NCI-H526 (cell line): Measurements from ENCODE around the gene CKAP5.
A peak's percentile ranks its signal among the peaks of the same experiment; 100 is the strongest.
"Not testable (repeated sequence)": the region's sequence is repeated elsewhere in the genome, so short reads cannot be mapped to it uniquely, and the experiment has no call there.

Experiments used
- DNase-seq, 2 experiments: peaks; one replicate each; lab custom pipeline; 2025; lab: John Stamatoyannopoulos, UW

CKAP5 gene

DNA sequence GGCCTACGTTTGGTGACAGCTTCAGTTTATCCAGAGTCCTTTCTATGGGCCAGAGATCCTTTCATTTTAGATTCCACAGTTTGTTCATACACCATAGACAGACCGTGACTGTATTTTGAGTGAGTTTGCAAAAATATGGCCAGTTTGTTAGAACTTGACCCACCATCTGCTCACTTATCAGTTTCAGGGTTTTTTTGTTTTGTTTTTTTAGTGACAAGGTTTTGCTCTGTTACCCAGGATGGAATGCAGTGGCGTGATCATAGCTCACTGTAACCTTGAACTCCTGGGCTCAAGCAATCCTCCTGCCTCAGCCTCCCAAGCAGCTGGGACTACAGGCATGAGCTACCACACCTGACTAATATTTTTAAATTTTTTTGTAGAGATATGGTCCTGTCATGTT is 9.1 kb upstream of the CKAP5 start:
- no peak for DNase-seq

DNA sequence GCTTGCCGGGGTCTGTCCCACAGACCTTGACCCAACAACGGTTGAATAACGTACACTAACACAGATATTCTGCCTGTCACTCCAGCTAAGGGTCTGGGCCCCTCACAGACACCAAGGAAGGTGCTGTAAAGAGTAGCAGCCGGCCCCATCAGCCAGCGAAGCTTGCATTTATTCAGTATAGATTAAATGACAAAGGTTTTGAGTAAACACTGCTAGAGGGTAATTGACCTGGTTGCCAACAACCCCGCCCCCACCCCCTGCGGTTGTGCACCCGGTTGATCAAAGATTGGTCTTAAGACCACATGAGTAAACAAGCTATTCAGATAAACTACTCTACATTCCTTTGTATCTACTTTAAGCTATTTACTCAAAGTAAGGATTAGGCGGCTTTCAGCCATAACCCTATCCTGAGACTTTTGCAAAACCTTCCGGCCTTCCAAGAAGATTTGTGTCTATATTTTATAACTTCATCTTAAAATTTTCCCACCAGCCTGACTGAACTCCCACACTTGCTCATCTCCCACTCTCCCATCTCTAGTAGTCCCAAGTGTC is 4.8 kb upstream of the CKAP5 start:
- DNase-seq, result no peak

DNA sequence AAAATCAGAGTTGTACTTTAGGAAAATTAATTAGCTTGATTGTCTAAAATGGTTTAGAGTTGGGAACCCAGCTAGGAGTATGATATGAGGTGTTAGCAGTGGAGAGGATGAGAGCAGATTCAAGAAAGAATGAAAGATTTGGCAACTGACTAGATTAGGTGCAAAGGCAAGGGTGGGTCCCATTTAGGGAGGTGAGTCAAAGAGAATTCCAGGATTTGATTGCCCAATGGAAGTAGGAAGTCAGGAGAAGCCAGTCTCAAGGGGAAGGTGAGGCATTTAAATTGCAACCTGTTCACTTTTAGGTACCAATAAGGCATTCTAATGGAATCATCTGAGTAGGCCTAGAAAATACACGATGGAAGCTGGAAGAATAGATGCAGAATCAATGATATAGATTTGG is 3.6 kb upstream of the CKAP5 start:
- no peak for DNase-seq

DNA sequence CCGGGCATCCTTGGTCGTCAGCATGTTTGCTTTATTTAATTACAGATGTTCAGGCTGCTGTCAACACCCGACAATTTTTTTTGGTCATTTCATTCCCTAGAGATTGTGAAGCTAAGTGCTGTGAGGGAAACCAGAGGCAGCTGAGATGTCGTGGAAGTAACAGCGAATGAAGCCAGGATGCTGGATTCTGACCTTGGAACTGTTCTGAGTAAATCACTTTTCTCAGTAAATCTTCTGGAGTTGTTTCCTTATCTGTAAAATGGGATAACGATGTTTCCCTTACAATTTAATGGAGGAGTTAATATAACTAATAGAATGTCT is 390 bp upstream of the CKAP5 start:
- no peak for DNase-seq

DNA sequence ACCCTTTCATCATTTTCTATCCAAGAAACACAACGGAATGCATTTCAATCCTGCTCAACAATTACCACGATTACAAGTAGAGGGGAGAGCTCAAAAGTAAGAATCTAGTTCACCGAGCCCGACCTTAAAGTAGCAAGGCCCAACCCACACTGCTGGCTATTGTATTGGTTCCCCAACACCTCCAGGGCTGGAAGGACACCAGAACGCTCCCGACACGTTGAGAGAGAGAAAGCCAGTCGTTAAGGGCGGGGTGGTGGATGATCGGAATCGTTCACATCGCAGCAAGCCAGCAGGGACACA is 690 bp downstream of the CKAP5 start:
- no peak for DNase-seq

DNA sequence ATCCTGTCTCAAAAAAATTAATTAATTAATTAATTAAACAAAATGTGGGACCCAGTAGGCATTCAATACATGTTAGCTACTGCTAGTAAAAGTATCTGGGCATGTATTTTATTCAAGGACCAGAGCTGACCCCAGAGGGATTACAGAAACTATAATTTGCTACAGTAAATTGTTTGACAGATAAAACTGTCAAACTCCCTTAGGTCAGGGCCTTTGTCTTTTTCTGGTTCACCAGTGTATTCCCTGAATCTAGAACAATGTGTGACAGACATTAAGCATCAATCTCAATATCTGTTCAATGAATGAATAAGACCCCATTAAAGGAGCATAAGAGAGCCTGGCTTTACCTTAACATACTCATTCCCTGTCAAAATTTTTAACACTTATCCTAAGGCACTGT is 6.0 kb downstream of the CKAP5 start:
- DNase-seq, result no peak

DNA sequence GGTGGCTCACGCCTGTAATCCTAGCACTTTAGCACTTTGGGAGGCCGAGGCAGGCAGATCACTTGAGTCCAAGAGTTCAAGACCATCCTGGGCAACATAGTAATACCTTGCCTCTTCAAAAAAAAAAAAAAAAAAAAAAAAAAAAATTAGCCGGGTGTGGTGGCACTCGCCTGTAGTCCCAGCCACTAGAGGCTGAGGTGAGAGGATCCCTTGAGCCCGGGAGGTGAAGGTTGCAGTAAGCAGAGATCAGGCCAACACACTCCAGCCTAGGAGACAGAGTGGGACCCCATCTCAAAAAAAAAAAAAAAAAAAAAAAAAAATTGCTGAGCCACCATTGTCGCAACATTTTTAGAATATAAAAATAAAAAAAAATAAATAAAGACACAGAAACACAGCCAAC is 7.6 kb downstream of the CKAP5 start:
- no peak for DNase-seq

DNA sequence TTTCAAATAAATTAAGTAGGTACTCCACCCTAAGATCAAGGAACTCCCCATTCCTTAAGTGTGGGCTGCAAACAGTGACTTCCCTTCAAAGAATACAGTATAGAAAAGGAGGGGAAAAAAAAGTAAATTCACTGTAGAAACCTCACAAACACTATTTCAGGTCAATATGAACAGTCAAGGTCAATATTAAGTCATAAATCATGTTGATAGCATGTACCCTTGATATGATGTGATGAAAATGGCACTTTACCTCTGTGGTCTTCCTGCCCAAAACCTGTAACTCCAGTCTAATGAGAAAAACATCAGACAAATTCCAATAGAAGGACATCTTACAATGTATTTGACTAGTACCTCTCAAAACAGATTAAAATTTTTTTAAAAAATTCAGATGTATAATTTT is 8.2 kb downstream of the CKAP5 start:
- no peak for DNase-seq

DNA sequence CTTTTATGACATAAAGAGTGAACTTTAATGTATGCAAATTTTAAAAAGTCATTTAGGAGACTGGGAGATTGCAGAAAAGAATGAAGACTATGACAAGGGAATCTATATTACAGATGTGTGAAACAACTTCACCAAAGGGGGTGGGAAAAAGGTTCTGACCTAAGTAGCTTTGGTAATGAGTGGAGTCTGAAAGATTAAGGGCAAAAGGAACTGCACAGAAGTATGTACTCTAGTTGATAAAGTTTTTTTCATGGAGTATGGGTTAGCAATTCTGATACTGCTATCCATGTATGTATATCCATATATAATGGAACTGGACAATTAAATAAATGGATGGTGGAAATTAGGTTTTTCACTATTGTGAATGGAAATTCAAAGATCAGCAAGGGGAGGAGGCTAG is 9.2 kb downstream of the CKAP5 start:
- no peak for DNase-seq

DNA sequence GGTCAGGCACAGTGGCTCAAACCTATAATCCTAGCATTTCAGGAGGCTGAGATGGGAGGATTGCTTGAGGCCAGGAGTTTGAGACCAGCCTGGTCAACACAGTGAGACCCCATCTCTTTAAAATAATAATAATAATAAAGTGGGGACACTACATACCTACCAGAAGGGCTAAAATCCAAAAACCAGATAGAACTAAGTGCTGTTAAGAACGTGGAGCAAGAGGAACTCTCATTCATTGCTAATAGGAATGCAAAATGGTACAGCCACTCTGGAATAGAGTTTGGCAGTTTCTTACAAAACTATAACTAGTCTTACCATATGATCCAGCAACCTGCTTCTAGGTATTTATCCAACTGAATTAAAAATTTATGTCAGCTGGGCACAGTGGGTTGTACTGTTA is 9.6 kb downstream of the CKAP5 start:
- DNase-seq, result no peak

DNA sequence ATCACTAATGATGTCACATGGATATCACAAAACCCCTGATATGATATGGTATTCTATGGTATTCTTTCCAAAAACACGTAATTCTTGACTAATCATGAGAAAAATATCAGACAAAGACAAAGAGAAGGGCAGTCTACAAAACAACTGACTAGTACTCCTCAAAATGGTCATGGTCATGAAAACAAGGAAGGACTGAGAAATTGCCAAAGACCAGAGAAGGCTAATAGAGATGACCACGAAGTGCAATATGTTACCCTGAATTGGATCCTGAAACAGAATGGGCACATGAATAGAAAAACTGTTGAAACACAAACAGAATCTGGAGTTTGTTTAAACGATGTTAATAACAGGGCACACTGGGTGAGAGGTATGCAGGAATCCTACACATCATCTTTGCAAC is 10.2 kb downstream of the CKAP5 start:
- DNase-seq, result no peak

DNA sequence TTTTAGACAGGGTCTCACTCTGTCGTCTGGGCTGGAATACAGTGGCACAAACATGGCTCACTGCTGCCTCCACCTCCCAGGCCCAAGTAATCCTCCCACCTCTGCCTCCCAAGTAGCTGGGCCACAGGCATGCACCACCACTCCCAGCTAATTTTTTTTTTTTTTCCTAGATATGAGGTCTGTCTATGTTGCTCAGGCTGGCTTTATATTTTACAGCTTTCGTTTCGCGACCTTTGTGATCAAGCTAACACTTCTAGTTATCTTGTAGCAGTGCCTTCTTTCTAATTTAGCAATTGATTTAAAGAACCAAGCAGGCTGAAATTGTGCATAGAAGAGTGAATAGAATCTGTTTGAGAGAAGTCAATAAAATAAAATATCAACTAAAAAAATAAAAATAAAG is 11.3 kb downstream of the CKAP5 start:
- DNase-seq, result no peak

DNA sequence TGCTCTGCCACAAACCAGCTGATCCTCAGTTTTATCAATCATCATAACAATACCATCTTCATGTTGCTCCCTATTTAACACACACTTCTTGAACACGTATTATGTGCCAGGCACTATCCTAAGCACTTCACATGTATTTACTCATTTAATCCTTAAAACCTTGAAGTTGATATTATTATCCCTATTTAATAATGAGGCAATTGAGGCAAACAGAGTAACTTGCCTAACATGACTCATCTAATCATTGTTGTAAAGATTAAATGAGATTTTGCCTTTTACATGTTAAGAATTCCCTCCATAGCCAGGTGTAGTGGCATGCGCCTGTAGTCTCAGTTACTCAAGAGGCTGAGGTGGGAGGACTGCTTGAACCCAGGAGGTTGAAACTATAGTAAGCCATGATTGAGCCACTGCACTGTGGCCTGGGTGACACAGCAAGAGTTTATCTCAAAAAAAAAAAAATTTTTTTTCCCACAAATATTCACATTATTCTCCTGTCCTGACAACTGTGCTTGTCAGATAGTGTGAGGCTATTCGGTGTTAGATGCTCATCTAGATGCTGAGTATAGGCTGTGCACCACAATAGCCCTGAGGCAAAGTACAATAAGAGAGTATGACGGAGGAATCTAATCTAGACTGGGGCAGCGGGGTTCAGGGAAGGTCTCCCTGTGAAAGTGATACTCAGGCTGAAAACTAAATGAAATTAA is 13.4 kb downstream of the CKAP5 start:
- no peak for DNase-seq

DNA sequence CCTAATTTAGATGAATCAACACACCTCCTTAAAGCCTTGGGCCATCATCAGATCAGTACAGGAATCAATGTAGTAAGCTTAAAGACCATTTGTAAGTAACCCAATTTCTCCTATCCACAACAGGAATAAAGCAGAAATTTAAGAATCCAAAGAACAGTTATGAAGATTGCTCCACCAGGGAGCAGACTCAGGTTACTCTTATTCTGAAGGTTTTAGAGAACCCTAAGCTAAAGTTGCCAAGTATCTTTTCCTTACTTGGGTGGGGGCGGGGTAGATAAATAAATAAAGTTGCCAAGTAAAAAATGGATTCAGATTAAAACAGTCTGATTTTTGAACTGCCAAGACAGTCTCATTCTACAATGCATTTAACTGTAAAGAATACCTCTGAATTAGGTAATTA is 18.1 kb downstream of the CKAP5 start:
- DNase-seq, result no peak

DNA sequence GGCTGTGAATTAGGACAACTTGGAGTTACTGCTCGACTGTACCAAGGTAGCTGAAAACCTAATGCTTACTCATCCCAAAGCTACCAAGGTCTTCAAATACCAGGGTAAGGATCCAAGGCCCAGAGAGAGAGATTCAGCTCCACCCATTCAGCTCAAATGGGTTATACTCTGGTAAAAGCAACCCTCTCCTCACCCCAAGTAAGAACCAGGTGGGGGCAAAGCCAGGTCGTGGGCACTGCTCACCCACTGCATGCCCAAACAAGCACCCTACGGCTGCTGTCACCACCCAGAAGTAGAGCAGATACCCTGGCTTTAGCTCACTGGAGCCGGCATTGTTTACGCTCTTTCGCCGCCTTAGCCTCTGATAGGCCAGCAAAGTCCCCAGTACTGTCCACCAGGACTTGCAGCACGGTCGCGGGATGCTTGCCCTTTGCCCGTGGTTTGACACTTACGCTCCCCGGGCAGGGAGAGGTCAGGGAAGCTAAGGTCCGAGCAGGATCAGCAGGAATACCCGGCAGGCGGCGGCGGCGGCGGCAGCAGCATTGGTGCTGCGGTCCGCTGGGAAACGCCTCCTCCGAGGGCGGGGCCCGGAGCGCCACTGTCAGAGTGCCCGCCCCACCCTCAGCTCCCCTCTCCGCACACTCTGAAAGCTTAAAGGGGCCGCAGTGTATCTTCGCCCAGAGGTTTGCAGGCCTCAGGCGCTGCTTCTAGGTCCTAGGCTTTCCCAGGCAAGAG is 19.6 kb downstream of the CKAP5 start:
- peak; percentile 48 to 94 for DNase-seq

DNA sequence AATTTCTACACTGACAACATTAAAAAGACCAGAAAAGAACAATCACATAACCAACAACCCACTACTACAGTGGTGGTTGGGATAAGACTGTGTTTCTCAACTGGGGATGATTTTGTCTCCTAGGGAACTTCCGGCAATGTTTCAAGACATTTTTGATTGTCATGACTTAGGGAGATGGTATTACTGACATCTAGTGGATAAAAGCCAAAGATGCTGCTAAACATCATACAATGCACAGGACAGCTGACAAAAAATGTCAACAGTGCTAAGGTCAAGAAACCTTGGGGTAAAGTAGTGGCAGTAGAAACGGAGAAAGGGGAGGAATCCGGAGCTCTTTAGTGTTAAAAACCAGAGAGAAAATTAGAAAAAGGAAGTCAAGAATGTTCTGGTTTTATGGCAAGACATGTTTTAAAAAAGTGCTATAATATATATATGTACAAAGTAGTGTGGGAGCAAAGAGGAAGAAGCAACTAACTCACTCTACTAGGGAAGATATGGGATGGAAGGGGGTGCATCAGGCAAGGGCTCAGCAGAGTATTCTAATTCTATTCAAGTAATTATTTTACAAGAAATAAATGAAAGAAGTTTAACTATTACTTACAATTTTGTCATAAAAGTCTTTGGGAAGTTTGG is 37.2 kb downstream of the CKAP5 start:
- DNase-seq, result peak; percentile 18 to 44

DNA sequence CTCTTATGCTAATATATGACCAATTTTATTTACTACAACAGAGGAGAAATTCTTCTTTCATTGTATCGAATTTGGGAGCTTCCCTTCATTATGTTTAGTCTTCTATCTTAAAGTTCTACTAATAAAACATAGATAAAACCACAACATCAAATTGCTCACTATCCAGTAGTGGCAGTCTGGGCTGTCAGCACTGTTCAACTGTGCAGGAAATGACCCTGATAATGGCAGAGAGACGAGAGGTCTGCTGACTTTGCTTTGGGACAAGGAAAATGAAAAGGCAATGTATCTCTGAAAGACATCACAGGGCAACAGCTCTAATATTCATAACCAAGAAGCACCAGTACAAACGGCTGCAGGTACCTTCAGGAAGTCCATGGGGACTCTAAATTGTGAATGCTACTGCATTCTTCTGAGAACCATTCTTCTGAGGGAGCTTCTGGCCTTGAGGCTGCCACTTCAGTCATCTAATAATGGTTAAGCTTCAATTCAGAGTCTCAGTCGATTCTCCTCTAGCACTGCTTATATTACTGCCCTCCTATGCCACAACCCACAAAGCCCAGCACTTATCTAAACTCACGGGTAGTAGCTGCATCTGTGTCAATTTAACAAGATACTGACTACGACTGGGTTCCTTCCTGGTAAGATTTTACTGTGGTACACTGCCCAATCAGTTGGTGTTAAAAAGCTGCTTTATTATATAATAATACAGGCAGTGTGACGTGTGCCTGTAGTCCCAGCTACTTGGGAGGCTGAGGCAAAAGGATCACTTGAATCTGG is 44.2 kb downstream of the CKAP5 start:
- DNase-seq, result no peak

DNA sequence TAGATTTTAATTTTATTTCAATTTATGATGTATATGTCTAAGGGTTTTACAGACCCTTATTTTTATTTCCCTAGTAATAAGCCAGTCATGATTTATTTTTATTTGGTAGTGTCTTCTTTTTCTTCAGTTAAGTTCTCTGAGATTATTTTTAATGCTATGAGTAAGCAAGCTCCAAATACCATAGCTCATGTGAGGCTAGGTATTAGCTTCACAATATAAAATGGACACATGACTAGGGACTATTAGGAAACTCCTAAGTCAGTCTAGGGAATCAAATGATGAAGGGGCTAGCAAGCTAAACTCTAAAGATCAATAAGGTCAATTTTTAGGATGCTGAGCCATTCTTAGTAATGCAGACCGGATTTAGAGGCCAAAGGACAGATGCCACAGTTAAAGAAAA is 45.9 kb downstream of the CKAP5 start:
- DNase-seq, result no peak

DNA sequence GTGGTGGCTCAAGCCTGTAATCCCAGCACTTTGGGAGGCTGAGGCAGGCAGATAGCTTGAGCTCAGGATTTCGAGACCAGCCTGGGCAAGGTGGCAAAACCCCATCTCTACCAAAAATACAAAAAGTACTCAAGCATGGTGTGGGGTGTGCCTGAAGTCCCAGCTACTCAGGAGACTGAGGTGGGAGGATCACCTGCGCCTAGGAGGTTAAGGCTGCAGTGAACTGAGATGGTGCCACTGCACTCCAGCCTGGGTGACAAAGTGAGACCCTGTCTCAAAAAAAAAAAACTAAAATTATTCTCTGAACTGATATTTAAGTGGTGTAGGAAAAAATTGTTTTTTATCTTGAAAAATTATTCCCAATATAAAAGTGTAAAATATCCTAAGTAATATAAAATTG is 46.4 kb downstream of the CKAP5 start:
- not testable (repeated sequence) for DNase-seq

DNA sequence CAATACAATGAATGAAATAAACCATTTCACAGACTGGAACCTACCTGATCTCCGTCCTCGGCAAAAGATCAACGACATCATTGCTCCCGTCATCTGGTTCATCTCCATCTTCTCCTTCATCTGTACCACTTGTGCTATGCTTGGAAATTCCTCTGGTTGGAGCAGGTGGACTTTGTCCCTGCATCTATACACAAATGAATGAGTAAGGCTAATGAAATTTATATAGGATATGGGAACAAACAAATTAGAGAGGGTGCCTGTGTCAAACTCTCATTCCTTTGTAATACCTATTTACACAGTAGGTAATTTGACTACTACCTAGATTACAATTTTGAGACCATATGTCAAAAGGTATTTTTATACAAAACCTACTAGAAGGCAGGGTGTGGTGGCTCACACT is 67.7 kb downstream of the CKAP5 start:
- DNase-seq, result no peak

DNA sequence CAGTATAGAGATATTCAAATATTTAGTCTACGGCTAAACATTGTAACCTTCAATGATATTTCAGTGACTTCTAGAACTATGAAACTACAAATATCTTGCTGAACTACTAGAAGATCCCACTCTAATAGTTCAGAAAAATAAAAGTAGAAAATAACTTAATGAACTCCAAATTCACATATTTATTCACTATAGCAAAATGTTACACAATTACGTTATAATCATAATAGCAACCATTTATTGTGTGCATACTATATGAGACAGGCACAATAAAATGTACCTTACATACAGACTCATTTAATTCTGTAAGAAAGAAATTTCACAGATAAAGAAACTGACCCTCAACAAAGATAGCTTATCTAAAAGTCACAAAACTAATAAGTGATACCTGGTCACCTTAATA is 69.2 kb downstream of the CKAP5 start:
- DNase-seq, result no peak

DNA sequence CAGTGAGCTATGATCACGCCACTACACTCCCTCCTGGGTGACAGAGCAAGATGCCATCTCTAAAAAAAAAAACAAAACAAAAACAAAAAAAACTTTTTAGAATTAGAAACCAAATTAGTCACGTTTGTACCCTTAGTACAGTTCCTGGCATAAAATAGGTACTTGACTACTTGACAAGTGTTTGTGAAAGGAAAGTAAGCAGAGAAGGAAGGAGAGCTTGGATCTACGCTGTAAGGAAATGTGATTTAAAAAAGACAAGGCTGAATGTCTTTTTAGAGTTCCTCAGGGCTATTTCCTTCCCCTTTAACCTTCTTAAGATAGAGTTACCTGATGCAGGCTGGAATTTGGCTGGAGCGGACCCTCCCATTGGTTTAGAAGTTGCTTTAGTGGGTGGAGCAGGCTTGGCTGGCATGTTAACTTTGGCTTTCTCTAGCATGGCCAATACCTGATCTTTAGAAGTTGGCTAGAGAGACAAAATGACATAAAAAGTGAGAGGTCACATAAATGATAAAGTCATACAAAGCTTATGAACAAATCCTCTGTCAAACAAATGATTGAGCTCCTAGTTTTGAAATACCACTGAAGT is 76.4 kb downstream of the CKAP5 start:
- no peak for DNase-seq
